MV-4-11 (cell line): Measurements from ENCODE around the gene PRUNE1.

Experiments
- DNase-seq: peaks from one replicate; lab custom pipeline; 2025; lab: John Stamatoyannopoulos, UW

Gene PRUNE1

GRCh38 chr1:150979092-150980056 lies 28.9 kb upstream of the PRUNE1 start:
- peak; percentile 80 for DNase-seq

GRCh38 chr1:150981177-150981804 lies 27.0 kb upstream of the PRUNE1 start:
- no peak for DNase-seq

GRCh38 chr1:150981805-150982712 lies 26.2 kb upstream of the PRUNE1 start, which contains the start of gene ANXA9:
Gene ANXA9, plus strand, starts transcription at chr1:150982292. Its CDS starts 814 bp downstream, at chr1:150983106.
- no peak for DNase-seq

GRCh38 chr1:150985179-150985825 lies 22.9 kb upstream of the PRUNE1 start:
- no peak for DNase-seq

GRCh38 chr1:150987924-150988323 lies 20.3 kb upstream of the PRUNE1 start:
- no peak for DNase-seq

- DNase-seq = no peak
Observed at GRCh38 chr1:150992626-150993025, 15.6 kb upstream of the PRUNE1 start.

GRCh38 chr1:150994248-150994647 lies 14.0 kb upstream of the PRUNE1 start:
- DNase-seq = no peak

GRCh38 chr1:150995460-150995859 lies 12.8 kb upstream of the PRUNE1 start:
- no peak for DNase-seq

GRCh38 chr1:150995896-150996295 lies 12.4 kb upstream of the PRUNE1 start:
- peak; percentile 20 for DNase-seq

GRCh38 chr1:150997126-150997872 lies 10.9 kb upstream of the PRUNE1 start:
- DNase-seq = no peak

- no peak for DNase-seq
Observed at GRCh38 chr1:150997949-150998348, 10.3 kb upstream of the PRUNE1 start.

GRCh38 chr1:150999051-150999674 lies 9.1 kb upstream of the PRUNE1 start:
- peak; percentile 78 for DNase-seq

GRCh38 chr1:150999926-151000325 lies 8.3 kb upstream of the PRUNE1 start:
- DNase-seq = no peak

GRCh38 chr1:151000408-151000807 lies 7.8 kb upstream of the PRUNE1 start:
- DNase-seq = peak; percentile 1

GRCh38 chr1:151001602-151002001 lies 6.6 kb upstream of the PRUNE1 start:
- peak; percentile 45 for DNase-seq

GRCh38 chr1:151002051-151002450 lies 6.2 kb upstream of the PRUNE1 start:
- DNase-seq = peak; percentile 45

- no peak for DNase-seq
Observed at GRCh38 chr1:151002611-151003010, 5.6 kb upstream of the PRUNE1 start.

GRCh38 chr1:151003180-151003579 lies 5.1 kb upstream of the PRUNE1 start:
- DNase-seq = peak; percentile 48

- DNase-seq = no peak
Observed at GRCh38 chr1:151005729-151006319, 2.4 kb upstream of the PRUNE1 start.
